HEK293 (cell line): ENCODE measurements around the gene WASF2.
A peak's percentile ranks its signal among the peaks of the same experiment; 100 is the strongest.

ENCODE experiments used
- CTCF ChIA-PET: fragments of 350-600 bp; formaldehyde crosslinking; extraction: SDS; loops from one replicate; lab custom pipeline; 2021; ENCODE audit warnings: antibody characterized with exemption; lab: Yijun Ruan, JAX
- POLR2A ChIA-PET: fragments of 300-600 bp; formaldehyde crosslinking; extraction: SDS; loops from one replicate; lab custom pipeline; 2020; ENCODE audit warnings: antibody characterized with exemption, inconsistent platforms; lab: Yijun Ruan, JAX
- H3K27ac ChIP-seq: fragments of 200-500 bp; sonication (Bioruptor generic); 2 replicates; pipeline ENCODE4 v1.5.1; 2014; ENCODE audit warnings: low read depth, low read length, control low read depth, inconsistent platforms; ENCODE audit errors: extremely low read depth
- H3K36me3 ChIP-seq, 2 experiments: fragments of 200-500 bp in 1 of 2; sonication (Bioruptor generic) in 1 of 2; 1 replicate in 1 of 2; 2 replicates in 1 of 2; pipeline ENCODE4 v1.5.1; 2014 to 2017; ENCODE audit warnings: inconsistent platforms in 2 of 2, low read length in 2 of 2; ENCODE audit not compliant: control insufficient read depth in 2 of 2, insufficient read depth in 1 of 2
- H3K4me1 ChIP-seq: fragments of 200-500 bp; sonication (Bioruptor generic); 2 replicates; pipeline ENCODE4 v1.5.1; 2014; ENCODE audit warnings: mild to moderate bottlenecking, low read length, inconsistent platforms; ENCODE audit not compliant: control insufficient read depth, insufficient read depth
- H3K4me3 ChIP-seq: 2 replicates; pipeline ENCODE4 v1.5.1; 2011; ENCODE audit warnings: low read depth, mild to moderate bottlenecking, control low read depth, low read length, moderate library complexity
- H3K9me3 ChIP-seq: fragments of 200-500 bp; sonication (Bioruptor generic); 2 replicates; pipeline ENCODE4 v1.5.1; 2014; ENCODE audit warnings: low read depth, low read length, inconsistent platforms; ENCODE audit not compliant: control insufficient read depth, insufficient read depth
- BCL11B ChIP-seq: fragments of 450-650 bp; formaldehyde crosslinking; IDR thresholded peaks from 2 replicates; pipeline ENCODE4 v1.5.1; 2016; ENCODE audit warnings: low read depth, missing biosample characterization, missing genetic modification characterization
- TRIM28 ChIP-seq: IDR thresholded peaks from 2 replicates; pipeline ENCODE4 v1.6.1; 2011; ENCODE audit warnings: low read length, control low read depth, borderline replicate concordance
- ZBTB48 ChIP-seq: fragments of 450-650 bp; formaldehyde crosslinking; IDR thresholded peaks from 2 replicates; pipeline ENCODE4 v1.5.1; 2016; ENCODE audit warnings: missing biosample characterization, missing genetic modification characterization
- ZFP3 ChIP-seq: fragments of 450-650 bp; formaldehyde crosslinking; IDR thresholded peaks from 2 replicates; pipeline ENCODE4 v1.5.1; 2016; ENCODE audit warnings: low read depth, missing biosample characterization, missing genetic modification characterization
- ZFP37 ChIP-seq: fragments of 450-650 bp; formaldehyde crosslinking; IDR thresholded peaks from 2 replicates; pipeline ENCODE4 v1.5.1; 2016; ENCODE audit warnings: missing biosample characterization, missing genetic modification characterization
- ZFP69B ChIP-seq: fragments of 450-650 bp; formaldehyde crosslinking; IDR thresholded peaks from 2 replicates; pipeline ENCODE4 v1.5.1; 2016; ENCODE audit warnings: missing biosample characterization, missing genetic modification characterization
- ZNF221 ChIP-seq: fragments of 450-650 bp; formaldehyde crosslinking; IDR thresholded peaks from 2 replicates; pipeline ENCODE4 v1.5.1; 2017; ENCODE audit warnings: missing biosample characterization, missing genetic modification characterization, borderline replicate concordance
- ZNF223 ChIP-seq: fragments of 450-650 bp; formaldehyde crosslinking; IDR thresholded peaks from 2 replicates; pipeline ENCODE4 v1.5.1; 2016; ENCODE audit warnings: missing biosample characterization, missing genetic modification characterization
- ZNF274 ChIP-seq, 2 experiments: fragments of 200-500 bp in 1 of 2; fragments of 450-650 bp in 1 of 2; sonication (Bioruptor generic) in 1 of 2; formaldehyde crosslinking in 1 of 2; IDR thresholded peaks; 2 replicates each; pipeline versions ENCODE4 v1.5.1 to v1.6.1; 2014 to 2016; ENCODE audit warnings: borderline replicate concordance in 1 of 2, inconsistent platforms in 1 of 2, low read length in 1 of 2, missing biosample characterization in 1 of 2, missing genetic modification characterization in 1 of 2
- ZNF335 ChIP-seq: fragments of 450-650 bp; formaldehyde crosslinking; conservative IDR thresholded peaks from 2 replicates; pipeline ENCODE4 v1.5.1; 2016; ENCODE audit warnings: missing biosample characterization, missing genetic modification characterization
- ZNF423 ChIP-seq: fragments of 450-650 bp; formaldehyde crosslinking; IDR thresholded peaks from 2 replicates; pipeline ENCODE4 v1.5.1; 2016; ENCODE audit warnings: missing biosample characterization, missing genetic modification characterization
- ZNF600 ChIP-seq: fragments of 450-650 bp; formaldehyde crosslinking; IDR thresholded peaks from 2 replicates; pipeline ENCODE4 v1.5.1; 2016; ENCODE audit warnings: missing biosample characterization, missing genetic modification characterization
- ZNF610 ChIP-seq: fragments of 450-650 bp; formaldehyde crosslinking; IDR thresholded peaks from 2 replicates; pipeline ENCODE4 v1.5.1; 2016; ENCODE audit warnings: missing biosample characterization, missing genetic modification characterization, borderline replicate concordance
- ZNF623 ChIP-seq: fragments of 450-650 bp; formaldehyde crosslinking; IDR thresholded peaks from 2 replicates; pipeline ENCODE4 v1.5.1; 2016; ENCODE audit warnings: missing biosample characterization, missing genetic modification characterization
- TF ChIP-seq, protein P1 (sequence below): fragments of 450-650 bp; formaldehyde crosslinking; IDR thresholded peaks from 2 replicates; pipeline ENCODE4 v1.5.1; 2016; ENCODE audit warnings: missing biosample characterization, missing genetic modification characterization
- TF ChIP-seq, protein P2 (sequence below): fragments of 450-650 bp; IDR thresholded peaks from 2 replicates; pipeline ENCODE4 v1.5.1; 2018; ENCODE audit warnings: missing biosample characterization, missing genetic modification characterization
- TF ChIP-seq, protein P3 (sequence below): fragments of 450-650 bp; formaldehyde crosslinking; IDR thresholded peaks from 2 replicates; pipeline ENCODE4 v1.5.1; 2017; ENCODE audit warnings: missing biosample characterization, missing genetic modification characterization
- TF ChIP-seq, protein P4 (sequence below): fragments of 450-650 bp; formaldehyde crosslinking; IDR thresholded peaks from 2 replicates; pipeline ENCODE4 v1.5.1; 2016; ENCODE audit warnings: missing biosample characterization, missing genetic modification characterization
- TF ChIP-seq, protein P5 (sequence below): fragments of 450-650 bp; formaldehyde crosslinking; IDR thresholded peaks from 2 replicates; pipeline ENCODE4 v1.5.1; 2016; ENCODE audit warnings: missing biosample characterization, missing genetic modification characterization

WASF2 gene

DNA sequence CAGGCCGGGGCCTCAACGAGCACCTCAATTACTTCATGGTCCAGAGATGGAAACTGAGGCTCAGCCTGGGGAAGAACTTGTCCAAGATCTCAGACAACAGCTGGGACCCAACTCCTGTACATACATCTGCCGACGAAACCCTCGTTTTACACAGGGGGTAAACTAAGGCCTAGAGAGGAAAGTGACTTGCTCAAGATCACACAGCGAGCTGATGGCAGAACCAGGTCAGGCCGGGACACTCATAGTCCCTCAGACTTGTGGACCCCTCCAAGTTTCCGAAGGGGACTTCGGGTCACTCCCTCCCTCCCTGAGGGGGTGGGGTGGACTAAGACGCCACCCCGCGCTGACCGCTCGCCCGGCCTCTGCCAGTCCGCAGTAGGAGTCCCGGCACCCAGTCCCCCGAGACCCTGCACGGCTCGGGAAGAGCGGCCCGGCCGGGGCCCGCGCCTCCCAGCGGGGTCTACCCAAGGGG, 430 bp downstream of the WASF2 start:
- ChIA-PET CTCF (interaction anchor here (0.7 to 3.0 kb wide), 5 partner anchors 17 to 395 kb away, joined by 3 to 11 read pairs (median 8); no protein-coding TSS in a partner anchor), POLR2A (interaction anchor here (0.6 to 1.7 kb wide), 22 partner anchors 10 to 283 kb away, joined by 3 to 16 read pairs (median 4); partner anchors contain the start of genes AHDC1 and STX12)
- peak; percentile 68; the same call in 1 of the 2 replicates for TF ChIP-seq BCL11B (tag by site-specific recombination)
- TF ChIP-seq, protein P1, sequence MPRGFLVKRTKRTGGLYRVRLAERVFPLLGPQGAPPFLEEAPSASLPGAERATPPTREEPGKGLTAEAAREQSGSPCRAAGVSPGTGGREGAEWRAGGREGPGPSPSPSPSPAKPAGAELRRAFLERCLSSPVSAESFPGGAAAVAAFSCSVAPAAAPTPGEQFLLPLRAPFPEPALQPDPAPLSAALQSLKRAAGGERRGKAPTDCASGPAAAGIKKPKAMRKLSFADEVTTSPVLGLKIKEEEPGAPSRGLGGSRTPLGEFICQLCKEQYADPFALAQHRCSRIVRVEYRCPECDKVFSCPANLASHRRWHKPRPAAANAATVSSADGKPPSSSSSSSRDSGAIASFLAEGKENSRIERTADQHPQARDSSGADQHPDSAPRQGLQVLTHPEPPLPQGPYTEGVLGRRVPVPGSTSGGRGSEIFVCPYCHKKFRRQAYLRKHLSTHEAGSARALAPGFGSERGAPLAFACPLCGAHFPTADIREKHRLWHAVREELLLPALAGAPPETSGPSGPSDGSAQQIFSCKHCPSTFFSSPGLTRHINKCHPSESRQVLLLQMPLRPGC (tag by site-specific recombination) = 0 out of 2 replicates have a peak, but pooled peaks have one; percentile 13
- peak; percentile 17; the same call in 1 of the 2 replicates for TF ChIP-seq ZBTB48 (tag by site-specific recombination)
- no peak for TF ChIP-seq ZNF623 (tag by site-specific recombination)
- TF ChIP-seq ZNF610 (tag by site-specific recombination) = 0 out of 2 replicates have a peak, but pooled peaks have one; percentile 51
- TF ChIP-seq ZFP3 (tag by site-specific recombination) = 0 out of 2 replicates have a peak, but pooled peaks have one; percentile 9
- 0 out of 2 replicates have a peak, but pooled peaks have one; percentile 23 for TF ChIP-seq ZNF600 (tag by site-specific recombination)
- 0 out of 2 replicates have a peak, but pooled peaks have one; percentile 24 for TF ChIP-seq ZNF221
- TF ChIP-seq, protein P2, sequence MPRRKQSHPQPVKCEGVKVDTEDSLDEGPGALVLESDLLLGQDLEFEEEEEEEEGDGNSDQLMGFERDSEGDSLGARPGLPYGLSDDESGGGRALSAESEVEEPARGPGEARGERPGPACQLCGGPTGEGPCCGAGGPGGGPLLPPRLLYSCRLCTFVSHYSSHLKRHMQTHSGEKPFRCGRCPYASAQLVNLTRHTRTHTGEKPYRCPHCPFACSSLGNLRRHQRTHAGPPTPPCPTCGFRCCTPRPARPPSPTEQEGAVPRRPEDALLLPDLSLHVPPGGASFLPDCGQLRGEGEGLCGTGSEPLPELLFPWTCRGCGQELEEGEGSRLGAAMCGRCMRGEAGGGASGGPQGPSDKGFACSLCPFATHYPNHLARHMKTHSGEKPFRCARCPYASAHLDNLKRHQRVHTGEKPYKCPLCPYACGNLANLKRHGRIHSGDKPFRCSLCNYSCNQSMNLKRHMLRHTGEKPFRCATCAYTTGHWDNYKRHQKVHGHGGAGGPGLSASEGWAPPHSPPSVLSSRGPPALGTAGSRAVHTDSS (tag by site-specific recombination) = no peak
- TF ChIP-seq, protein P3, sequence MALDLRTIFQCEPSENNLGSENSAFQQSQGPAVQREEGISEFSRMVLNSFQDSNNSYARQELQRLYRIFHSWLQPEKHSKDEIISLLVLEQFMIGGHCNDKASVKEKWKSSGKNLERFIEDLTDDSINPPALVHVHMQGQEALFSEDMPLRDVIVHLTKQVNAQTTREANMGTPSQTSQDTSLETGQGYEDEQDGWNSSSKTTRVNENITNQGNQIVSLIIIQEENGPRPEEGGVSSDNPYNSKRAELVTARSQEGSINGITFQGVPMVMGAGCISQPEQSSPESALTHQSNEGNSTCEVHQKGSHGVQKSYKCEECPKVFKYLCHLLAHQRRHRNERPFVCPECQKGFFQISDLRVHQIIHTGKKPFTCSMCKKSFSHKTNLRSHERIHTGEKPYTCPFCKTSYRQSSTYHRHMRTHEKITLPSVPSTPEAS = peak; percentile 40; the same call in 1 of the 2 replicates
- TF ChIP-seq, protein P4, sequence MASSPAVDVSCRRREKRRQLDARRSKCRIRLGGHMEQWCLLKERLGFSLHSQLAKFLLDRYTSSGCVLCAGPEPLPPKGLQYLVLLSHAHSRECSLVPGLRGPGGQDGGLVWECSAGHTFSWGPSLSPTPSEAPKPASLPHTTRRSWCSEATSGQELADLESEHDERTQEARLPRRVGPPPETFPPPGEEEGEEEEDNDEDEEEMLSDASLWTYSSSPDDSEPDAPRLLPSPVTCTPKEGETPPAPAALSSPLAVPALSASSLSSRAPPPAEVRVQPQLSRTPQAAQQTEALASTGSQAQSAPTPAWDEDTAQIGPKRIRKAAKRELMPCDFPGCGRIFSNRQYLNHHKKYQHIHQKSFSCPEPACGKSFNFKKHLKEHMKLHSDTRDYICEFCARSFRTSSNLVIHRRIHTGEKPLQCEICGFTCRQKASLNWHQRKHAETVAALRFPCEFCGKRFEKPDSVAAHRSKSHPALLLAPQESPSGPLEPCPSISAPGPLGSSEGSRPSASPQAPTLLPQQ (tag by site-specific recombination) = peak; percentile 70
- TF ChIP-seq ZFP69B (tag by site-specific recombination) = peak; percentile 57; the same call in 1 of the 2 replicates
- no peak for TF ChIP-seq TRIM28
- TF ChIP-seq, protein P5, sequence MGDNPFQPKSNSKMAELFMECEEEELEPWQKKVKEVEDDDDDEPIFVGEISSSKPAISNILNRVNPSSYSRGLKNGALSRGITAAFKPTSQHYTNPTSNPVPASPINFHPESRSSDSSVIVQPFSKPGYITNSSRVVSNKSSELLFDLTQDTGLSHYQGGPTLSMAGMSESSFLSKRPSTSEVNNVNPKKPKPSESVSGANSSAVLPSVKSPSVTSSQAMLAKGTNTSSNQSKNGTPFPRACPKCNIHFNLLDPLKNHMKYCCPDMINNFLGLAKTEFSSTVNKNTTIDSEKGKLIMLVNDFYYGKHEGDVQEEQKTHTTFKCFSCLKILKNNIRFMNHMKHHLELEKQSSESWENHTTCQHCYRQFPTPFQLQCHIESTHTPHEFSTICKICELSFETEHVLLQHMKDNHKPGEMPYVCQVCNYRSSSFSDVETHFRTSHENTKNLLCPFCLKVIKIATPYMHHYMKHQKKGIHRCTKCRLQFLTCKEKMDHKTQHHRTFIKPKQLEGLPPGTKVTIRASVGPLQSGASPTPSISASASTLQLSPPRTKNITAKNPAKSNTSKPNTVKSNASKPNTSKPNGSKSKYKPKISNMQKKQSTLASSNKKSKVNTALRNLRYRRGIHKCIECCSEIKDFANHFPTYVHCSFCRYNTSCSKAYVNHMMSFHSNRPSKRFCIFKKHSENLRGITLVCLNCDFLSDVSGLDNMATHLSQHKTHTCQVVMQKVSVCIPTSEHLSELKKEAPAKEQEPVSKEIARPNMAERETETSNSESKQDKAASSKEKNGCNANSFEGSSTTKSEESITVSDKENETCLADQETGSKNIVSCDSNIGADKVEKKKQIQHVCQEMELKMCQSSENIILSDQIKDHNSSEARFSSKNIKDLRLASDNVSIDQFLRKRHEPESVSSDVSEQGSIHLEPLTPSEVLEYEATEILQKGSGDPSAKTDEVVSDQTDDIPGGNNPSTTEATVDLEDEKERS = no peak
- peak; percentile 94 for TF ChIP-seq ZNF423 (tag by site-specific recombination)
- TF ChIP-seq ZFP37 (tag by site-specific recombination) = peak; percentile 20; the same call in 1 of the 2 replicates
- peak; percentile 58 for TF ChIP-seq ZNF335 (tag by site-specific recombination)
- TF ChIP-seq ZNF223 (tag by site-specific recombination) = 0 out of 2 replicates have a peak, but pooled peaks have one; percentile 26
- no peak for TF ChIP-seq ZNF274 (IDR thresholded peaks at IDR 0.05; ENCODE audit: low read length)
- TF ChIP-seq ZNF274 (tag by site-specific recombination; IDR thresholded peaks at IDR 0.05; ENCODE audit: borderline replicate concordance) = no peak
- H3K36me3 ChIP-seq = no peaks in the 10 kb centered on the region; a peak in 1 of 3 replicates
- peaks cover 3% of the 10 kb centered on the region; the same call in 1 of the 2 replicates for H3K4me1 ChIP-seq
- H3K9me3 ChIP-seq = no peaks in the 10 kb centered on the region
- H3K27ac ChIP-seq = peak overlapping the region; percentile 81
- H3K4me3 ChIP-seq = peak overlapping the region; percentile 86
